Stimulated activated CD8-positive, alpha-beta memory T cell treated with anti-CD3 and anti-CD28 coated beads, Interleukin-12 subunit alpha, Interleukin-12 subunit beta, amount 100 ng/mL, for 24 hours (primary cell): ENCODE measurements around the gene ACOT12.

Experiments
- DNase-seq: peaks from one replicate; pipeline ENCODE4 v3.0.0-alpha.2; 2020; ENCODE audit errors: extremely low read depth

Gene ACOT12

DNA sequence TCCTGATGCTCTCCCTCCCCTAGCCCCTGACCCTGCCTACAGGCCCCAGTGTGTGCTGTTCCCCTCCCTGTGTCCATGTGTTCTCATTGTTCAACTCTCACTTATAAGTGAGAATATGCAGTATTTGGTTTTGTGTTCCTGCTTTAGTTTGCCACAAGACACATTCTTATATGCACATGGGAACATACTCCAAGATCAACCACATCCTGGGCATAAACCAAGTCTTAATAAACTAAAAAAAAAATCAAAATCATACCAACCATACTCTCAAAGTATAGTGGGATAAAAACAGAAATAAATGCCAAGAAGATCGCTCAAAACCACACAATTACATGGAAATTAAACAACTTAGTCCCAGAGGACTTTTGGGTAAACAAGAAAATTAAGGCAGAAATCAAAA lies 103.8 kb downstream of the ACOT12 start:
- no peak for DNase-seq

DNA sequence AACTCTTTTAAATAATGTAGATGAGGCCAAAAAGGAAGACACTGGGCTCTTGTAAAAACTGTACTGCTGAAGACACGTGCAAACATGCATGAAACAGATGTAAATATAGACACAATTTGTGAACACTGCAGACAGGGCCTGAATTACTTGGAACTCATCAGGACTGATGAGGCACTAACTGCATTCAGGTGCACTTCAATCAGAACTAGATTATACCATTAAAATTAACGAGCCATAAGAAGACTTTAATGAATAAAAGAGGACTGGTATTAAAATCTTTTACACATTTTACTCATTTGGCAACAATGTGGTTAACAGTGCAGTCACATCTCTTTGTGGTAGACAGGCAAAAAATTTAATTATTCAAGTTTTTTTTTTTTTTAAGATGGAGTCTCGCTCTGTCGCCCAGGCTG lies 105.9 kb downstream of the ACOT12 start:
- DNase-seq = no peak

DNA sequence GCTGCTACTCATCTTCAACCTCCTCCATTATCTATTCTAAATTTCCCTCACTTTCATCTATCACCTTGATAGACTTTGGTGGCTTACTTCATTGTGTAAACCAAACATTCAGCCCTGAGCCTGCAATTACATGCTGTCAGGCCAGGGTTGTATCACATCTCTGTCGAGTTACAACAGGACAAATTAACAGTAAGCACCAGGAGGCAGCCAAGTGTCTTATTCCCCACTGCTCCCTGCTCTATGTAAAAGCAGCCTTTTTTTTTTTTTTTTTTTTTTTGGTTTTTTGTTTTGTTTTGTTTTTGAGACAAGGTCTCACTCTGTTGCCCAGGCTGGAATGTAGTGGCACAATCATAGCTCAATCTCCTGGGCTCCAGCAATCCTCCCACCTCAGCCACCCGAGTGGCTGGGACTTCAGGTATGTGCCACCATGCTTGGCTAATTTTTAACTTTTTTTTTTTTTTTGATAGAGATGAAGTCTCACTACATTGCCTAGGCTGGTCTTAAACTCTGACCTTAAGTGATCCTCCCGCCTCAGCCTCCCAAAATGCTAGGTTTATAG lies 107.8 kb downstream of the ACOT12 start:
- DNase-seq = no peak

DNA sequence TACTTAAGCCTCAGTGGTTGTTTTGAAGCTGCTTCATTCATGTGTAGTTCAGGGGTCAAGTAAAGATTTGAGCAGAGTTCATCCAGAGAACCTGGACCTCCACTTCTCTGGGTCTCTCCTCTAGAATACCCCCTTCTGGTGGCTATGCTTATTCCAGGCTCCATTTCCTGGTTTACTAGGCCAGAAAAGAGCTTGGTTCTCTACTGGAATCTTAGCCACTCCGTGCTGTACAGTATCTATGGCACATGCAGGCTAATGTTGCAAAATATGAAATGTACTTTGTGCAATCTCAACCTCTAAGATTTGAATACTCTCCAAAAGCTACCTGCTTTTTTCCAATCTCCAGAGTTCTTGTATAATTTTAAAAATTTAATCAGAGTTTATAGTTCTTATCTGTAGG lies 110.0 kb downstream of the ACOT12 start:
- no peak for DNase-seq
